Endodermal cell (in vitro differentiated cells): ENCODE measurements around the gene TAAR1. TPM values are rescaled to one million over a fixed set of nuclear protein-coding genes. Genes with fewer than 3 reads are reported as not detected.
A peak's percentile ranks its signal among the peaks of the same experiment; 100 is the strongest.
"Not testable (repeated sequence)": the region's sequence is repeated elsewhere in the genome, so short reads cannot be mapped to it uniquely, and the experiment has no call there.

Experiments used
- DNase-seq: peaks from one replicate; pipeline ENCODE4 v3.0.0-alpha.2; 2017
- H3K27ac ChIP-seq: 2 replicates; pipeline ENCODE4 v1.5.1; 2013; ENCODE audit warnings: mild to moderate bottlenecking, low read depth, low read length, moderate library complexity
- H3K27me3 ChIP-seq: 2 replicates; pipeline ENCODE4 v1.6.1; 2013; ENCODE audit warnings: mild to moderate bottlenecking, low read length, moderate library complexity; ENCODE audit not compliant: insufficient read depth, control insufficient read depth, poor library complexity, severe bottlenecking
- H3K36me3 ChIP-seq: 2 replicates; pipeline ENCODE4 v1.7.0; 2013; ENCODE audit warnings: mild to moderate bottlenecking, low read length, moderate library complexity; ENCODE audit not compliant: control insufficient read depth, insufficient read depth
- H3K4me1 ChIP-seq: one replicate; pipeline ENCODE4 v1.7.0; 2013; ENCODE audit warnings: low read length; ENCODE audit not compliant: control insufficient read depth, insufficient read depth
- H3K4me3 ChIP-seq: 2 replicates; pipeline ENCODE4 v1.5.1; 2013; ENCODE audit warnings: mild to moderate bottlenecking, low read length, moderate library complexity
- H3K9ac ChIP-seq: 2 replicates; pipeline ENCODE4 v1.6.1; 2013; ENCODE audit warnings: mild to moderate bottlenecking, low read length, moderate library complexity; ENCODE audit not compliant: poor library complexity, severe bottlenecking; ENCODE audit errors: extremely low read depth
- H3K9me3 ChIP-seq: 2 replicates; pipeline ENCODE4 v1.6.1; 2013; ENCODE audit warnings: mild to moderate bottlenecking, low read length, moderate library complexity; ENCODE audit not compliant: control insufficient read depth
- H3K27ac Mint-ChIP-seq: 2 replicates; pipeline ENCODE4 v1.8.0; 2020; ENCODE audit warnings: mixed read lengths
- H3K27me3 Mint-ChIP-seq: 2 replicates; pipeline ENCODE4 v1.8.0; 2021; ENCODE audit warnings: mild to moderate bottlenecking, mixed read lengths; ENCODE audit not compliant: insufficient read depth
- H3K36me3 Mint-ChIP-seq: 2 replicates; pipeline ENCODE4 v1.8.0; 2020; ENCODE audit warnings: low read depth, mixed read lengths
- H3K4me1 Mint-ChIP-seq: 2 replicates; pipeline ENCODE4 v1.8.0; 2020; ENCODE audit warnings: mixed read lengths
- H3K4me3 Mint-ChIP-seq: 2 replicates; pipeline ENCODE4 v1.8.0; 2020; ENCODE audit warnings: mild to moderate bottlenecking, moderate library complexity, mixed read lengths
- H3K9me3 Mint-ChIP-seq: 2 replicates; pipeline ENCODE4 v1.8.0; 2020; ENCODE audit warnings: mild to moderate bottlenecking, mixed read lengths
- WGBS, 2 experiments: methylation state at CpG; one replicate each; pipeline versions ENCODE4 v1.1.5 to v1.1.7; 2013; ENCODE audit warnings: missing lambda C conversion rate in 2 of 2, mixed read lengths in 1 of 2; ENCODE audit not compliant: insufficient coverage in 1 of 2, insufficient read length in 1 of 2; 5-methylcytosine and 5-hydroxymethylcytosine counted together
- total RNA-seq, 2 donors: library from RNA; stranded (reverse); fragmentation: NEBNext Ultra II Directional in 1 of 2; extraction: Animal tissue kit (Norgen Biotek cat#: 25700) in 1 of 2; gene quantifications; 2 replicates in 1 of 2; 3 replicates in 1 of 2; pipeline ENCODE4 v1.2.1, GENCODE V29; 2021
- TF ChIP-seq, protein P1 (sequence below): fragments of 200-600 bp; sonication (generic); conservative IDR thresholded peaks from 2 replicates; pipeline ENCODE4 v1.5.0; 2021; ENCODE audit warnings: antibody characterized with exemption, mild to moderate bottlenecking

Gene TAAR1
- total RNA-seq, 2 donors from 2014 or later, result not detected

GRCh38 chr6:132604635-132605152 lies 54.3 kb downstream of the TAAR1 start:
- H3K27ac Mint-ChIP-seq, result no peak overlapping the region
- TF ChIP-seq, protein P1, sequence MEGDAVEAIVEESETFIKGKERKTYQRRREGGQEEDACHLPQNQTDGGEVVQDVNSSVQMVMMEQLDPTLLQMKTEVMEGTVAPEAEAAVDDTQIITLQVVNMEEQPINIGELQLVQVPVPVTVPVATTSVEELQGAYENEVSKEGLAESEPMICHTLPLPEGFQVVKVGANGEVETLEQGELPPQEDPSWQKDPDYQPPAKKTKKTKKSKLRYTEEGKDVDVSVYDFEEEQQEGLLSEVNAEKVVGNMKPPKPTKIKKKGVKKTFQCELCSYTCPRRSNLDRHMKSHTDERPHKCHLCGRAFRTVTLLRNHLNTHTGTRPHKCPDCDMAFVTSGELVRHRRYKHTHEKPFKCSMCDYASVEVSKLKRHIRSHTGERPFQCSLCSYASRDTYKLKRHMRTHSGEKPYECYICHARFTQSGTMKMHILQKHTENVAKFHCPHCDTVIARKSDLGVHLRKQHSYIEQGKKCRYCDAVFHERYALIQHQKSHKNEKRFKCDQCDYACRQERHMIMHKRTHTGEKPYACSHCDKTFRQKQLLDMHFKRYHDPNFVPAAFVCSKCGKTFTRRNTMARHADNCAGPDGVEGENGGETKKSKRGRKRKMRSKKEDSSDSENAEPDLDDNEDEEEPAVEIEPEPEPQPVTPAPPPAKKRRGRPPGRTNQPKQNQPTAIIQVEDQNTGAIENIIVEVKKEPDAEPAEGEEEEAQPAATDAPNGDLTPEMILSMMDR, result no peak
- no peaks in the 10 kb centered on the region for H3K36me3 ChIP-seq
- WGBS, 2 experiments, result 90 to 100% methylated on average over 3 to 8 of the region's 8 CpGs
- H3K9me3 ChIP-seq, result no peaks in the 10 kb centered on the region
- H3K4me1 ChIP-seq, result no peaks in the 10 kb centered on the region
- DNase-seq, result no peak
- H3K27me3 Mint-ChIP-seq, result peaks cover 5% of the 10 kb centered on the region
- H3K4me3 Mint-ChIP-seq, result no peak overlapping the region
- H3K4me1 Mint-ChIP-seq, result no peaks in the 10 kb centered on the region
- H3K4me3 ChIP-seq, result no peak overlapping the region
- H3K9ac ChIP-seq, result no peak overlapping the region
- H3K27me3 ChIP-seq, result no peaks in the 10 kb centered on the region
- no peaks in the 10 kb centered on the region for H3K36me3 Mint-ChIP-seq
- peaks cover 2% of the 10 kb centered on the region for H3K9me3 Mint-ChIP-seq
- H3K27ac ChIP-seq, result no peak overlapping the region

DNA sequence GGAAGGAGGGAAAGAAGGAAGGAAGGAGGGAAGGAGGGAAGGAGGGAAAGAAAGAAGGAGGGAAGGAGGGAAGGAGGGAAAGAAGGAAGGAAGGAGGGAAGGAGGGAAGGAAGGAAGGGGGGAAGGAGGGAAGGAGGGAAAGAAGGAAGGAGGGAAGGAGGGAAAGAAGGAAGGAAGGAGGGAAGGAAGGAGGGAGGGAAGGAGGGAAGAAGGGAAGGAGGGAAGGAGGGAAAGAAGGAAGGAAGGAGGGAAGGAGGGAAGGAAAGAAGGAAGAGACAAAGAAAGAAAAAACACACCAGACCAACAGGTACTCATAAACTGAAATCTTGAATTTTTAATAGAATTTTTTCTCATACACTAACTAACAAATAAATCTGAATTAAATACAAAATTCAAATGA lies 58.1 kb downstream of the TAAR1 start:
- not testable (repeated sequence) for H3K27ac ChIP-seq, H3K27ac Mint-ChIP-seq

GRCh38 chr6:132598473-132598872 lies 60.5 kb downstream of the TAAR1 start:
- Mint-ChIP-seq H3K36me3 (no peaks in the 10 kb centered on the region), H3K9me3 (no peaks in the 10 kb centered on the region), H3K27me3 (peaks cover 5% of the 10 kb centered on the region), H3K27ac (no peak overlapping the region), H3K4me1 (no peaks in the 10 kb centered on the region), H3K4me3 (no peak overlapping the region)
- WGBS, 2 experiments, result 19 to 53% methylated on average over 2 to 3 of the region's 3 CpGs
- no peak overlapping the region for H3K27ac ChIP-seq
- H3K9ac ChIP-seq, result no peak overlapping the region
- peak; percentile 67 for DNase-seq
- no peaks in the 10 kb centered on the region for H3K4me1 ChIP-seq
- TF ChIP-seq, protein P1, result peak; percentile 78
- H3K9me3 ChIP-seq, result no peaks in the 10 kb centered on the region
- H3K36me3 ChIP-seq, result no peaks in the 10 kb centered on the region
- H3K4me3 ChIP-seq, result no peak overlapping the region
- no peaks in the 10 kb centered on the region for H3K27me3 ChIP-seq

More for the DNA sequence above, 58.1 kb downstream of the TAAR1 start:
- H3K27me3 ChIP-seq, H3K4me1 ChIP-seq, H3K36me3 Mint-ChIP-seq, H3K4me3 ChIP-seq, H3K27me3 Mint-ChIP-seq, H3K9me3 Mint-ChIP-seq, DNase-seq, H3K9ac ChIP-seq, H3K9me3 ChIP-seq, H3K4me3 Mint-ChIP-seq, H3K36me3 ChIP-seq, H3K4me1 Mint-ChIP-seq: not testable (repeated sequence)

DNA sequence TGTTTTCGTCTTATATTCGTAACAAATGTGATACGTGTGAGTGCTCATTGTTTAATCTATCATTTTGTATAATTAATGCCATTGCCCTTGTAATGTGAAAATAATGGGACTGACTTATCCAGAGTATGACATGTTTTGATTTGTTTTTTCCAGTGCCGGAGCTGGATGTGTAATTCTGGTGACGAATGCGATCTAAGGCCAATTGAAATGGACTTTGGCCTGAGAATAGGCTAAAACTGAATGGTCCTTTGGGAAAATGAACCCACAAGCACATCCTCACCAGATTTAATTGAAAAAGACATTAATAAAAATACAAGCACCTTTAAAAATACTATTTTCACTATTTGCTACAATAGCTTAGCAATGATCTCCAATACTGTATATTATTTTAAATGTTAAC lies 62.8 kb downstream of the TAAR1 start:
- Mint-ChIP-seq H3K27ac (no peak overlapping the region), H3K4me1 (no peaks in the 10 kb centered on the region), H3K4me3 (no peak overlapping the region), H3K36me3 (no peaks in the 10 kb centered on the region), H3K9me3 (no peaks in the 10 kb centered on the region), H3K27me3 (peaks cover 5% of the 10 kb centered on the region)
- TF ChIP-seq, protein P1, result no peak
- DNase-seq, result no peak
- Histone ChIP-seq H3K9me3 (no peaks in the 10 kb centered on the region), H3K9ac (no peak overlapping the region), H3K36me3 (no peaks in the 10 kb centered on the region), H3K4me1 (no peaks in the 10 kb centered on the region), H3K27ac (no peak overlapping the region), H3K4me3 (no peak overlapping the region), H3K27me3 (no peaks in the 10 kb centered on the region)
- WGBS, 2 experiments, result 89 to 100% methylated on average over 1 to 6 of the region's 6 CpGs
